GM21723 (cell line): ENCODE results near the gene RIC1.
"Not testable (repeated sequence)": the region's sequence is repeated elsewhere in the genome, so short reads cannot be mapped to it uniquely, and the experiment has no call there.

ENCODE experiments used
- ATAC-seq: cut with Tn5 transposase; IDR thresholded peaks from one replicate; pipeline ENCODE4 v1.9.1; 2021; ENCODE audit warnings: mild to moderate bottlenecking, moderate library complexity; ENCODE audit not compliant: unreplicated experiment

The RIC1 gene

DNA sequence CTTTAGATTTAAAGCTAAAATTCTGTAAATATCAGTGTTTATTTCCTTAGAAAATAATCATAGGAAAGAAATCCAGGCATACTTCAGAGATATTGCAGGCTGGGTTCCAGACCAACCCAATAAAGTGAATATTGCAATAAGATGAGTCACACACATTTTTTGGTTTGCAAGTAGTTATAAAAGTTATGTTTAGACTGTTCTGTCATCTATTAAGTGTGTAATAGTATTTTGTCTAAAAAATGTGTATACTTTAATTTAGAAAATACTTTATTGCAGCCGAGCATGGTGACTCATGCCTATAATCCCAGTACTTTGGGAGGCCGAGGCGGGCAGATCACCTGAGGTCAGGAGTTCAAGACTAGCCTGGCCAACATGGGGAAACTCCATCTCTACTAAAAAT is 6.9 kb upstream of the RIC1 start:
- no peak for ATAC-seq

- no peak for ATAC-seq
Observed at GRCh38 chr9:5624655-5625054, 4.3 kb upstream of the RIC1 start.

DNA sequence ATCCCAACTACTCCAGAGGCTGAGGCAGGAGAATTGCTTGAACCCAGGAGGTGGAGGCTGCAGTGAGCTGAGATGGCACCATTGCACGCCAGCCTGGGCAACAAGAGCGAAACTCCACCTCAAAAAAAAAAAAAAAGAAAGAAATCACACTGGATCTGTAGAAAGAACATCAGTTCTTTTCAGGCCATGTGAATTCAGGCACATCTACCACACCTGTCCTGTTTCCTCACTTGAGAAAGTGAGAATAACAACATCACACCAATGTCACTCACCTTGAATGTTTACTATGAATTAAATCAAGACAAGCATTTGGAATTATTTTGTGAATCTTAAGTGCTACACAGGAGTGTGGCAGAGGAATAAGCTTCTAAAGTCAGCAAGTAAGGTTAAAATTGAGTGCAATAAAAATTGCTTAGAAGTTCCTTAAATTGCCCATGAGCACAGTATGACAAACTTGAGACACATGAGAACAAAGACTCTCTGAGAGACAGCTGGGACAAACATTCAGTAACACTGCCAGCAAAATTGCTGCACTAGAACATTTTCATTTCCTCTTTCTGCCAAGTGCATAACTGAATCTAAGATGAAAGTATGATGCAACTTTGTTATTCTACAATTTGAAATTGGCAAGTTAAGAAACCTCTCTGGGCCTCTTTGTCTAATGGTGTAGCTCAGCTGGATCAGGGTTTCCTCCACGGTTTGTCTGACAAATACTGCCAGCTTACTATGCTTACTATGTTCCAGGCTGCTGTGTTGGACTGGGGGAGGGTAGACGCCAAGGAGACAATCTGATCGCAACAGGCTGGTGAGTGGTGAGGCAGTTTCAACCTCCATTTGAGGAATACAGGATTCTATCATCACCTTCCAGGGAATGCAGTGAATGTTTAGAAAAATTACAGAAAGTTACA is 1.9 kb upstream of the RIC1 start:
- ATAC-seq: peak; percentile 56

GRCh38 chr9:5627686-5628085 is 1.2 kb upstream of the RIC1 start:
- not testable (repeated sequence) for ATAC-seq

GRCh38 chr9:5628183-5628529 is 751 bp upstream of the RIC1 start:
- ATAC-seq: no peak

DNA sequence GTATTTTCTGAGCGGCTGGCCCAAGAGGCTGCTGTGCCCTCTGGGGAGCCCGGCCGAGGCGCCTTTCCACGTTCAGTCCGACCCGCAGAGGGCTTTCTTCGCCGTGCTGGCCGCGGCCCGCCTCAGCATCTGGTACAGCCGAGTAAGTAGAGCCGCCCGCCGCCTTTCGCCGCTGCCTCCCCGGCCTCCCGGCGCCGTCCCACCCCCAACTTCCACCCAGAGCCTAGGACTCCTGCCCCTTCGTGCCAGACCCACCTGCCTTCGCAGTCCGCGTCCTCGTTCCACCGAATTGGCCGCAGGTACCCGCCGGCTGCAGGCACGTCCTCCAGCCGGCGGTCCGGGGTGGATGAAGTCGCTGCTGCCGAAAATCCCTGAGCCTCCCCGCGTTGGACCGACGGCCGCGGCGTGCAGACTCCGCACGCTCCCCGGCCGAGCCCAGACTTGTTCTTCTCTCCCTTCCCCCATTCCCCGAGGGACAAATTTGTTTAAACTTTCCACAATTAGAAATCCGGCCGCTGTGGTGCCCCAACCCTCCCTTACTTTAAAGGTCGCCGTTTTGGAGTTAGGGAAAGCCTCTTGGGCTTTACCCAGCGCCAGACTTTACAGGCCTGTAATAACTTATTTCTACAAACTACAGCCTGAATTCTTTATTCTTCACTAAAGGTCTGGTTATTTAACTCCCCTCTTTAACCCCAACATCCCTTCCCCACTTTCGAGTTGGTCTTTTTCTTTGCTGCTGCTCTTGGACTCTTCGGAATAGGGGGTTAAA is 589 bp downstream of the RIC1 start:
- peak; percentile 12 for ATAC-seq

GRCh38 chr9:5630081-5630507 is 1.2 kb downstream of the RIC1 start:
- no peak for ATAC-seq

- no peak for ATAC-seq
Observed at GRCh38 chr9:5631026-5631425, 2.1 kb downstream of the RIC1 start.

GRCh38 chr9:5632540-5632939 is 3.6 kb downstream of the RIC1 start:
- ATAC-seq: no peak

- ATAC-seq: no peak
Observed at GRCh38 chr9:5633243-5633642, 4.3 kb downstream of the RIC1 start.

DNA sequence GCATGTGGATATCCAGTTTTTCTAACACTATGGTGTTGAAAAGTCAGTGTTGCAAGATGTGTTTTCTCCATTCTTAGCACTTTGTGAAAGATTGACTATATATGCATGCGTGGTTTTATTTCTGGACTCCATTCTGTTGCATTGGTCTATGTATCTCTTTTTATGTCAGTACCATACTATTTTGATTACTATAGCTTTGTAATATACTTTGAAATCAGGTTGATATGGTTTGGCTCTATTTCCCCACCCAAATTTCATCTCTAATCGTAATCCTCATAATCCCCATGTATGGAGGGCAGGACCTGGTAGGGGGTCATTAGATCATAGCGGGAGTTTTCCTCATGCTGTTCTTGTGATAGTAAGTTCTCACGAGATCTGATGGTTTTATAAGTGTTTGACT is 6.5 kb downstream of the RIC1 start:
- no peak for ATAC-seq

DNA sequence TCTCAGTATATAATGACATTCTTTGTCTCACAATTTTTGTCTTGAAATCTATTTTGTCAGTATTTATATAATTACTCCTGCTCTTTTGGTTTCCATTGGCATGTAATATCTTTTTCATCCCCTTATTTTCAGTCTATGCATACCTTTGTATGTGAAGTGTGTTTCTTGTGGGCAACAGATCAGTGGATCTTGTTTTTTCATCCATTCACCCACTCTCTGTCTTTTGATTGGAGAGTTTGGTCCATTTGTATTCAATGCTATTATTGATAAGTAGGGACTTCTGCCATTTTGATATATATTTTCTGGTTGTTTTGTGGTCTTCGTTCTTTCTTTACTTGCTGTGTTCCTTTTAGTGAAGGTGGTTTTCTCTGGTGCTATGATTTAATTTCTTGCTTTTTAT is 10.9 kb downstream of the RIC1 start:
- ATAC-seq: no peak

DNA sequence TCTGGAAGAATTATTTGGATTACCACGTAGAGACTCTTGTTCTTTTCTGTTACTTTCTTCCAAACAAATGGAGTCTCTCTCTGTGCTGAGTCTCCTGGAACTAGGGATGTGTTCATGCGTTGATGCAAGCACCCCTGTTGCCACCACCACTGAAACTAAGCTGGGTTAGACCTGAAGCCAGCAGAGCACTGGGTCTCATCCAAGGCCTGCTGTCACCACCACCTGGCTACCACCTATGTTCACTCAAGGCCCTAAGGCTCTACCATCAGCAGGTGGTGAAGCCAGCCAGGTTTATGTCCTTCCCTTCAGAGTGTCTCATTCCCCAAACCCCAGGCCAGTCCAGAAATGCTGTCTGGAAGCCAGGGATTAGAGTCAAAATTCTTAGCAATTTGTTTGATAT is 13.3 kb downstream of the RIC1 start:
- ATAC-seq: no peak

DNA sequence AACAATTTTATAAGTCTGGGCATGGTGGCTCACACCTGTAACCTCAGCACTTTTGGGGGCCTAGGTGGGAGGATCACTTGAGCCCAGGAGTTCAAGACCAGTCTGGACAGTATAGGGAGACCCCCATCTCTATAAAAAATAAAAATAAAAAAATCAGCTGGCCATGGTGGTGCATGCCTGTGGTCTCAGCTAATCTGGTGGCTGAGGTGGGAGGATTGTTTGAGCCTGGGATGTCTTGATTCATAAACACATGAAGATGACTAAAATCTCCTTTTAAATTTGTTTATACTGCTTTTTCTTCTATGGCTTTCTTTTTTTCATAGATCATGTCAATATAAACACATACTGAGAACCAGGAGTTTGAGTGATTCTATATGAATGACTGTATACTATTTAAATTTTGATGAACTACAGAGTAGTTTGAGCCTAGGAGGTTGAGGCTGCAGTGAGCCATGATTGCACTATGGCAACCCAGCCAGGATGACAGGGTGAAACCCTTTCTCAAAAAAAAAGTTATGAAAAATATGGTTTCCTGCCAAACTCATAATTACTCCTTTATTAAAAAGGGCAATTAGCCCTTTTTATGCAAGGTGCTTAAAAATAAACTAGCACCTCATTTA is 14.2 kb downstream of the RIC1 start:
- ATAC-seq: no peak

DNA sequence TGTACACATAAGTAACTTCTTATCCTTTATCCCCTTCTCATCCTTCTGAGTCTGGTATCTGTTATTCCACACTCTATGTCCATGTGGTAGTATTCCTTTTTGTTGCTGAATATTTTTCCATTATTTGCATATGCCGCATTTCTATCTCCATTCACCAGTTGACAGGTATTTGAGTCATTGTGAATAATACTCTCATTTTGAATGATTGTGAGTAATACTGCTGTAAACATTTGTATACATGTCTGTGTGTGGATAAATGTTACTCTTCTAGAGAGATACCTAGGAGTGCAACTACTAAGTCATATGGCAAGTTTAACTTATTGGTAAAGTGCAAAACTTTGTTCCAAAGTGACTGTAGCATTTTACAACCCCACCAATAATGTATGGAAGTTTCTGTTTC is 15.6 kb downstream of the RIC1 start:
- ATAC-seq: no peak

GRCh38 chr9:5646116-5646515 is 17.2 kb downstream of the RIC1 start:
- ATAC-seq: no peak

GRCh38 chr9:5650356-5651105 is 21.6 kb downstream of the RIC1 start:
- no peak for ATAC-seq

- no peak for ATAC-seq
Observed at GRCh38 chr9:5651246-5651645, 22.3 kb downstream of the RIC1 start.

DNA sequence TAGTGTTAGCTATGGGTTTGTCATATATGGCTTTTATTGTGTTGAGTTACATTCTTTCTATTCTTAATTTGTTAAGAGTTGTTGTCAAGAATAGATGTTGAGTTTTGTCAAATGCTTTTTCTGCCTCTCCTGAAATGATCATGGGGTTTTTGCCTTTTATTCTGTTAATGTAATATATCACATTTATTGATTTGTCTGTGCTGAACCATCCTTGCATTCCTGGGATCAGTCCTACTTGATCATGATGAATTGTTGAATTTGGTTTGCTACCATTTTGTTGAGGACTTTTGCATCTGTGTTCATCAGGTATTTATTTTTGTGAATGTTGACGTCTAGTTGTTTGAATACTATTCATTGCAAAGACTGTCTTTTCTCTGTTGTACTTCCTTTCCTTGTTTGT is 23.9 kb downstream of the RIC1 start:
- no peak for ATAC-seq

- ATAC-seq: not testable (repeated sequence)
Observed at GRCh38 chr9:5662804-5663203, 33.9 kb downstream of the RIC1 start.

GRCh38 chr9:5665059-5665458 is 36.2 kb downstream of the RIC1 start:
- no peak for ATAC-seq
